RWPE2 (cell line): ENCODE data around the gene KRTAP4-16.
A peak's percentile ranks its signal among the peaks of the same experiment; 100 is the strongest.
"Not testable (repeated sequence)": the region's sequence is repeated elsewhere in the genome, so short reads cannot be mapped to it uniquely, and the experiment has no call there.

Experiments used
- ATAC-seq: fragments of 200-7000 bp; cut with Tn5 transposase; 3 replicates; pipeline ENCODE4 v1.9.1; 2021; ENCODE audit warnings: low read depth
- DNase-seq: peaks from one replicate; pipeline ENCODE4 v3.0.0-alpha.2; 2020; ENCODE audit warnings: low spot score
- H3K27ac ChIP-seq: fragments of 450-650 bp; 2 replicates; pipeline ENCODE4 v1.5.1; 2017; ENCODE audit warnings: mild to moderate bottlenecking; ENCODE audit not compliant: poor library complexity, severe bottlenecking
- H3K27me3 ChIP-seq: fragments of 250-450 bp; sonication (Bioruptor Pico); 2 replicates; pipeline ENCODE4 v1.5.1; 2021; ENCODE audit warnings: mild to moderate bottlenecking, moderate library complexity; ENCODE audit not compliant: insufficient read depth, poor library complexity, severe bottlenecking
- H3K36me3 ChIP-seq: fragments of 250-450 bp; sonication (Bioruptor Pico); 2 replicates; pipeline ENCODE4 v1.5.1; 2020; ENCODE audit warnings: low read depth, mild to moderate bottlenecking, moderate library complexity
- H3K4me1 ChIP-seq: fragments of 250-450 bp; sonication (Bioruptor Pico); 2 replicates; pipeline ENCODE4 v1.5.1; 2021; ENCODE audit warnings: mild to moderate bottlenecking, moderate library complexity; ENCODE audit not compliant: insufficient read depth, poor library complexity, severe bottlenecking
- H3K4me3 ChIP-seq: fragments of 250-450 bp; sonication (Bioruptor Pico); 2 replicates; pipeline ENCODE4 v1.5.1; 2021; ENCODE audit warnings: mild to moderate bottlenecking, moderate library complexity; ENCODE audit not compliant: severe bottlenecking
- H3K9me3 ChIP-seq: fragments of 250-450 bp; sonication (Bioruptor Pico); 2 replicates; pipeline ENCODE4 v1.5.1; 2021; ENCODE audit warnings: mild to moderate bottlenecking, moderate library complexity; ENCODE audit not compliant: severe bottlenecking
- TF ChIP-seq, protein P1 (sequence below): fragments of 450-650 bp; IDR thresholded peaks from one replicate; pipeline ENCODE4 v1.5.1; 2017; ENCODE audit warnings: mild to moderate bottlenecking, moderate library complexity; ENCODE audit not compliant: poor library complexity, severe bottlenecking

The KRTAP4-16 gene

DNA sequence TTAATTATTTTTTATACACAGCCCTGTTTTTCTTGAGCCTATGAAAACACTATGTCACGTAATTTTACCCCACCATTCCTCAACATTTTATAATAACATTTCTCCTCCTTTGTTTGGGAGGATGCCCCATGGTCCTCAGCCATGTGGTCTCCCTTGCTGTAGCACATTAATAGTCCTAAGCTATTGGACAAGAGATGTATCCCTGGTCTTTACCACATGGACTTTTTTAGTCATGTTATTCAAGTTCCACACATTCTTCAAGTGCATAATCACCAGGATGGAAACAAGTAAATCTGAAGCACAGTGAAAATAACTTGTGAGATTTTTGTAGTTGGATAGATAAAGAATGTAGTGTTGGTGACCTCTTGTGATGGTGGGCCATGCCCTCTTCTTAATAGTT, 40.0 kb downstream of the KRTAP4-16 start:
- ATAC-seq (peak; percentile 29; the same call in 1 of the 3 replicates), DNase-seq (no peak)
- TF ChIP-seq, protein P1, sequence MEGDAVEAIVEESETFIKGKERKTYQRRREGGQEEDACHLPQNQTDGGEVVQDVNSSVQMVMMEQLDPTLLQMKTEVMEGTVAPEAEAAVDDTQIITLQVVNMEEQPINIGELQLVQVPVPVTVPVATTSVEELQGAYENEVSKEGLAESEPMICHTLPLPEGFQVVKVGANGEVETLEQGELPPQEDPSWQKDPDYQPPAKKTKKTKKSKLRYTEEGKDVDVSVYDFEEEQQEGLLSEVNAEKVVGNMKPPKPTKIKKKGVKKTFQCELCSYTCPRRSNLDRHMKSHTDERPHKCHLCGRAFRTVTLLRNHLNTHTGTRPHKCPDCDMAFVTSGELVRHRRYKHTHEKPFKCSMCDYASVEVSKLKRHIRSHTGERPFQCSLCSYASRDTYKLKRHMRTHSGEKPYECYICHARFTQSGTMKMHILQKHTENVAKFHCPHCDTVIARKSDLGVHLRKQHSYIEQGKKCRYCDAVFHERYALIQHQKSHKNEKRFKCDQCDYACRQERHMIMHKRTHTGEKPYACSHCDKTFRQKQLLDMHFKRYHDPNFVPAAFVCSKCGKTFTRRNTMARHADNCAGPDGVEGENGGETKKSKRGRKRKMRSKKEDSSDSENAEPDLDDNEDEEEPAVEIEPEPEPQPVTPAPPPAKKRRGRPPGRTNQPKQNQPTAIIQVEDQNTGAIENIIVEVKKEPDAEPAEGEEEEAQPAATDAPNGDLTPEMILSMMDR = no peak
- Histone ChIP-seq H3K9me3 (no peaks in the 10 kb centered on the region), H3K4me3 (no peak overlapping the region), H3K36me3 (no peaks in the 10 kb centered on the region), H3K4me1 (peaks cover 50% of the 10 kb centered on the region), H3K27me3 (no peaks in the 10 kb centered on the region), H3K27ac (peak overlapping the region; percentile 95)

DNA sequence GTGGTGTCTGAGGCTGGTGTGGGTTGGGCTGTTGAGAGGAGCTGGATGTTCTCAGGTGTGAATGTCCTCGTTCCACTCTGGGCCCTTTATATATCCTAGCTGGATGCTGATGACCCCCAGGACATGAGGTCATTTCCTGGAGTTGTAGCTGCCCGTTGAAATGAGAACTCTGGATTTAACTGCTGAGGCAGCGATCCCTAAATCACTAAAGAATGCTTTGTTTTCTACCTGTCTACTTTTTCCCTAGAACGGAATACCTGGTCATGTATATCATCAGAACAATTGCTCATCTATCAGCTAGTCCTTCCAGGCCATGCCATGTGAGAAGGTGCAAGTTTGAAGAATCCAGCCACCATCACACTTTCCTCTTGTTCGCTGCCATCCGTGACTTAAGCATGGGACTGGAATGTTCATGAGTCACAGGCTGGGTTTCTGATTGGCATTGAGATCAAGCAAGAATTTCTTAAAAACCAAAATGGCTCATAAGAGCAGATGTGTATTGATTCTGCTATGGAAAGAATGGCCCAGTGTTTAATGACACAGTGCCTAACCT, 41.9 kb downstream of the KRTAP4-16 start, which contains the start of gene KRTAP2-3:
Gene KRTAP2-3, minus strand, starts transcription at position 63 of the 553 bp plus-strand sequence. CDS start 64 bp downstream, outside the sequence.
- H3K27ac ChIP-seq = peak within 1 kb of the TSS; percentile 95

DNA sequence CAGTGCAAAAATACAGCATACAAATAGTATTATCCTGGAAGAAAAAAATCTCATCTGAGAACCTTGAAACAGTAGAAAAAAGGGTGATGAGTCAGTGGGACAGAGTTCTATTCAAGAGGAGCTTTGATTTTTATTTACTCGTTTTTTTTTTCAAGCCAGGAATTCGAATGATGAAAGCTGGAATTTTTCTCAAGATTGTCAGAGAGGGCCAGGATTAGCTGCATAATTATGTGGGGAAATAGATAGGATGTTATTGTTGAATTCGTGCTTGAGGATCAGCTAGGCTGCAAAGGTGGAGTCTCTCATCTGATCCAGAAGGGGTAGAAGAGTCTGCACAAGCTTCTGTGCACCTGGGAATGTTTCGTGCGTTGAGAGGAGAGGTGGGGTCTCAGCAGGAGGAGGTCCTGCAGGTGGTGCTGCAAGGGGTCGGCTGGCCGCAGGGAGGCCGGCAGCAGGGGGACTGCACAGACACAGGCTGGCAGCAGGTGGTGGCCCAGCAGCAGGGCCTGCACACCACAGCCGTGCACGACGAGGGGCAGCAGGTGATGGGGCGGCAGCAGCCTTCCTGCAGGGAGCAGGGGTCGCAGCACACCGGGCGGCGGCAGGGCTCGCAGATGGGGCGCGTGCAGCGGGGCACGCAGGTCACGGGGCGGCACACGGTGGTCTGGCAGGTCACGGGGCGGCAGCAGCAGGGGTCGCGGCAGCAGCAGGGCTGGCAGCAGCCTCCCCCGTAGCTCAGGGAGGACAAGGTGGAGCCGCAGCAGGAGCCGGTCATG, 42.5 kb downstream of the KRTAP4-16 start:
- H3K36me3 ChIP-seq, H3K4me3 ChIP-seq, H3K9me3 ChIP-seq, DNase-seq, H3K27me3 ChIP-seq: not testable (repeated sequence)
- ATAC-seq = peak; percentile 66
- Histone ChIP-seq H3K27ac (peak overlapping the region; percentile 95), H3K4me1 (peaks cover 40% of the 10 kb centered on the region)

More for the DNA sequence above, 41.9 kb downstream of the KRTAP4-16 start, which contains the start of gene KRTAP2-3:
- TF ChIP-seq, protein P1 = no peak
- DNase-seq = peak; percentile 74
- ATAC-seq = peak; percentile 75
- H3K9me3 ChIP-seq = no peaks in the 10 kb centered on the region
- no peak within 1 kb of the TSS for H3K4me3 ChIP-seq
- no peaks in the 10 kb centered on the region for H3K27me3 ChIP-seq
- H3K4me1 ChIP-seq = peaks cover 40% of the 10 kb centered on the region
- no peaks in the 10 kb centered on the region for H3K36me3 ChIP-seq

DNA sequence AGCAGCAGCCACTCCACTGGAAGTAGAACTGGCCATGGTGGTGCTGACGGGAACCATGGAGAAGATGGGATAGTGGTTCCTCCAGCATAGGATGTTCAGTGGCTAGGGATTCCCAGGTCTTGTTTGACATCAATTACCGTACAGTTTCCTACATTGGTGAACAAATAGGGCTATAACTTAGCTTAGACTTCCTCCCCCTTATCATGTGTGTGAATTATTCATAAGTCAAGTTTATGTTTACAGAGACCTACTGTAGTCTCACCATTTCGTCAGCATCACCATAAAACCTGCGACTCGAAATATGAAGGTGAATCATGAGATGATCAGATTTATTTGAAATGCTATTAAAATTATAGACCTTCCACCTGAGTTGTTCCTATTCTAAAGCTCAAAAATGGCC, 43.3 kb downstream of the KRTAP4-16 start:
- DNase-seq = no peak

DNA sequence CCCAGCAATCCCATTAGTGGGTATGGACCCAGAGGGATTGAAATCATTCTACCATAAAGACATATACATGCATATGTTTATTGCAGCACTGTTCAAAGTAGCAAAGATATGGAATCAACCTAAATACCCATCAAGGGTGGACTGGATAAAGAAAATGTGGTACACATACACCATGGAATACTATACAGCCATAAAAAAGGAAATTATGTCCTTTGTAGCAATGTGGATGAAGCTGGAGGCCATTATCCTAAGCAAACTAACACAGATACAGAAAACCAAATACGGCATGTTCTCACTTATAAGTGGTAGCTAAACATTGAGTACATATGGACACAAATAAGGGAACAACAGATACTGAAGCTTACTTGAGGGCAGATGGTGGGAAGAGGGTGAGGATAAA, 44.5 kb downstream of the KRTAP4-16 start:
- H3K4me3 ChIP-seq = no peak overlapping the region
- TF ChIP-seq, protein P1 = no peak
- DNase-seq = no peak
- H3K27me3 ChIP-seq = no peaks in the 10 kb centered on the region
- no peak for ATAC-seq
- H3K9me3 ChIP-seq = peaks cover 2% of the 10 kb centered on the region
- no peaks in the 10 kb centered on the region for H3K36me3 ChIP-seq
- peak overlapping the region; percentile 95 for H3K27ac ChIP-seq
- peaks cover 39% of the 10 kb centered on the region for H3K4me1 ChIP-seq

More for the DNA sequence above, 43.3 kb downstream of the KRTAP4-16 start:
- Histone ChIP-seq H3K27ac (peak overlapping the region; percentile 95), H3K4me1 (peaks cover 40% of the 10 kb centered on the region), H3K27me3 (no peaks in the 10 kb centered on the region), H3K36me3 (no peaks in the 10 kb centered on the region), H3K4me3 (no peak overlapping the region), H3K9me3 (no peaks in the 10 kb centered on the region)
- peak; percentile 40; the same call in 2 of the 3 replicates for ATAC-seq
- TF ChIP-seq, protein P1 = no peak

DNA sequence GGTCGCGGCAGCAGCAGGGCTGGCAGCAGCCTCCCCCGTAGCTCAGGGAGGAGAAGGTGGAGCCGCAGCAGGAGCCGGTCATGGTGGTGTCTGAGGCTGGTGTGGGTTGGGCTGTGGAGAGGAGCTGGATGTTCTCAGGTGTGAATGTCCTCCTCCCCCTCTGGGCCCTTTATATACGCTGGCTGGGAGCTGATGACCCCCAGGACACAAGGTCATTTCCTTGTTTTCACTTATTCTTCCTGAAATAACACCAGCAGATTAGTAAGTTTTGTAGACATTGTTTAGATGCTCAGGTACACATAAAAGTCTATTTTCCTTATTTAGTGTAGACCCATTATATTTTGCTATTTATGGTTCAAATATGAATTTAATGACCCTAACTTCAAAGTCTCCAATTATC, 46.9 kb downstream of the KRTAP4-16 start, which contains the start of gene KRTAP2-2:
Gene KRTAP2-2, minus strand, starts transcription at position 101 of the 400 bp plus-strand sequence. Its CDS starts 19 bp downstream, at position 82.
- not testable (repeated sequence) for H3K4me3 ChIP-seq, DNase-seq, H3K9me3 ChIP-seq, H3K27ac ChIP-seq, H3K27me3 ChIP-seq, H3K36me3 ChIP-seq, ATAC-seq
- H3K4me1 ChIP-seq = peaks cover 18% of the 10 kb centered on the region

DNA sequence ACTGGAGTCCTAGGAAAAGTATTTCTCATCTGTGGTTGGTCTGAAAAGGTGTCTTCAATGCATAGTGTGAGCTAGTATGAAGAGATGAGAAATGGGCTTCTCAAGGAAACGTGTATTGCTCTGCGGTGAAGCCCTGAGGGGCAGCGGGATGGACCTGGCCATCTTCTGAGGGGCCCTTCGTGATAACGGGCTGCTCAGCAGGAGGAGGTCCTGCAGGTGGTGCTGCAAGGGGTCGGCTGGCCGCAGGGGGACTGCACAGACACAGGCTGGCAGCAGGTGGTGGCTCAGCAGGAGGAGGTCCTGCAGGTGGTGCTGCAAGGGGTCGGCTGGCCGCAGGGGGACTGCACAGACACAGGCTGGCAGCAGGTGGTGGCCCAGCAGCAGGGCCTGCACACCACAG, 47.5 kb downstream of the KRTAP4-16 start:
- H3K27ac ChIP-seq, H3K9me3 ChIP-seq, H3K36me3 ChIP-seq, H3K27me3 ChIP-seq, H3K4me3 ChIP-seq, ATAC-seq, DNase-seq: not testable (repeated sequence)
- peaks cover 14% of the 10 kb centered on the region for H3K4me1 ChIP-seq
